ENCODE results near the gene CCDC70. TPM values are rescaled to one million over a fixed set of nuclear protein-coding genes. Genes with fewer than 3 reads are reported as not detected.

Gene CCDC70
- total RNA-seq, 1 donor from 2014 or later: not detected

- DNase-seq: no peak
These were observed 50.3 kb downstream of the CCDC70 start for GRCh38 chr13:51912091-51912490.

- DNase-seq: no peak
These were observed 50.9 kb downstream of the CCDC70 start for GRCh38 chr13:51912511-51913225.

- no peak for DNase-seq
These were observed 51.8 kb downstream of the CCDC70 start for GRCh38 chr13:51913421-51914136.

GRCh38 chr13:51914137-51914493 lies 52.3 kb downstream of the CCDC70 start:
- no peak for DNase-seq

Other genes with a start within 250 kb of the CCDC70 start
- 8.7 TPM for gene DHRS12, start 57.8 kb upstream of the CCDC70 start, total RNA-seq
- gene TMEM272, start 16.8 kb upstream of the CCDC70 start, total RNA-seq: not detected
- gene ATP7B, start 149.5 kb downstream of the CCDC70 start, total RNA-seq: 7.7 TPM
- gene ALG11, start 150.4 kb downstream of the CCDC70 start, total RNA-seq: 19.3 TPM
- 18.1 TPM for gene UTP14C, start 162.7 kb downstream of the CCDC70 start, total RNA-seq

All from skin of body (tissue), 2 donors.